Measurements from ENCODE around the gene RETREG1.

RETREG1 gene

DNA sequence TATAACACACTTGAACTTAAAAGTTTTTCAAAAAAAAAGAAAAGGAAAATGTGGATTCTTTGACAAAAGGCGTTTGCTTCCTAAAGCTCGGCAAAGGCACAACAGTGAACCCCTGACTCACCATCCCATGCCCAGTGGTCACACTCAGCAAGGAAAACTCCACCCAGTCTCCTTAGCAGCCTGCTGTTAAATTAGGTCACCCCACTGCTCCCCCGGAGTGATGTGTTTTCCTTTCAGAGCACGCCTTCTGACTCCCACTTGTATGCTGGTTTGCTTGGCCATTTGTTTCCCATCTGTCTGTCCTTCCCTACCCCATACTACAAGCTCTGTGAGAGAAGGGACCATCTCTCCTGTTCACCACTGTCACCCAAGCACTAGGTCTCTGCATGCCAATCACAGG lies 23.8 kb downstream of the RETREG1 start:
- DNase-seq, result no peak
- Histone ChIP-seq H3K36me3 (no peaks in the 10 kb centered on the region), H3K27ac (no peak overlapping the region), H3K4me3 (ENCODE audit: low read depth, low read length) (no peak overlapping the region), H3K9me3 (ENCODE audit: severe bottlenecking) (no peaks in the 10 kb centered on the region), H3K27me3 (ENCODE audit: insufficient read depth, low read depth, severe bottlenecking) (no peaks in the 10 kb centered on the region)
- TF ChIP-seq, protein P1, sequence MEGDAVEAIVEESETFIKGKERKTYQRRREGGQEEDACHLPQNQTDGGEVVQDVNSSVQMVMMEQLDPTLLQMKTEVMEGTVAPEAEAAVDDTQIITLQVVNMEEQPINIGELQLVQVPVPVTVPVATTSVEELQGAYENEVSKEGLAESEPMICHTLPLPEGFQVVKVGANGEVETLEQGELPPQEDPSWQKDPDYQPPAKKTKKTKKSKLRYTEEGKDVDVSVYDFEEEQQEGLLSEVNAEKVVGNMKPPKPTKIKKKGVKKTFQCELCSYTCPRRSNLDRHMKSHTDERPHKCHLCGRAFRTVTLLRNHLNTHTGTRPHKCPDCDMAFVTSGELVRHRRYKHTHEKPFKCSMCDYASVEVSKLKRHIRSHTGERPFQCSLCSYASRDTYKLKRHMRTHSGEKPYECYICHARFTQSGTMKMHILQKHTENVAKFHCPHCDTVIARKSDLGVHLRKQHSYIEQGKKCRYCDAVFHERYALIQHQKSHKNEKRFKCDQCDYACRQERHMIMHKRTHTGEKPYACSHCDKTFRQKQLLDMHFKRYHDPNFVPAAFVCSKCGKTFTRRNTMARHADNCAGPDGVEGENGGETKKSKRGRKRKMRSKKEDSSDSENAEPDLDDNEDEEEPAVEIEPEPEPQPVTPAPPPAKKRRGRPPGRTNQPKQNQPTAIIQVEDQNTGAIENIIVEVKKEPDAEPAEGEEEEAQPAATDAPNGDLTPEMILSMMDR (IDR thresholded peaks at IDR 0.05; ENCODE audit: low read depth, low read length), result no peak

DNA sequence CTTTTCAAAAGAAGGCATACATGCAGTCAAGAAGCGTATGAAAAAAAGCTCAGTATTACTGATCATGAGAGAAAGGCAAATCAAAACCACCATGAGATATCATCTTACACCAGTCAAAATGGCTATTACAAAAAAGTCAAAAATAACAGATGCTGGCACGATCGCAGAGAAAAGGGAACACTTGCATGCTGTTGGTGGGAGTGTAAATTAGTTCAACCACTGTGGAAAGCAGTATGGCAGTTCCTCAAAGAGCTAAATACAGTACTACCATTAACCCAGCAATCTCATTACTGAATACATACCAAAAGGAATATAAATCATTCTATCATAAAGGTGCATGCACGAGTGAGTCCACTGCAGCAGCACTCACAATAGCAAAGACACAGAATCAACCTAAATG lies 24.5 kb downstream of the RETREG1 start:
- Histone ChIP-seq H3K4me3 (ENCODE audit: low read depth, low read length) (no peak overlapping the region), H3K36me3 (no peaks in the 10 kb centered on the region), H3K9me3 (ENCODE audit: severe bottlenecking) (no peaks in the 10 kb centered on the region), H3K27me3 (ENCODE audit: insufficient read depth, low read depth, severe bottlenecking) (no peaks in the 10 kb centered on the region), H3K27ac (no peak overlapping the region)
- DNase-seq, result no peak
- TF ChIP-seq, protein P1 (IDR thresholded peaks at IDR 0.05; ENCODE audit: low read depth, low read length), result no peak

DNA sequence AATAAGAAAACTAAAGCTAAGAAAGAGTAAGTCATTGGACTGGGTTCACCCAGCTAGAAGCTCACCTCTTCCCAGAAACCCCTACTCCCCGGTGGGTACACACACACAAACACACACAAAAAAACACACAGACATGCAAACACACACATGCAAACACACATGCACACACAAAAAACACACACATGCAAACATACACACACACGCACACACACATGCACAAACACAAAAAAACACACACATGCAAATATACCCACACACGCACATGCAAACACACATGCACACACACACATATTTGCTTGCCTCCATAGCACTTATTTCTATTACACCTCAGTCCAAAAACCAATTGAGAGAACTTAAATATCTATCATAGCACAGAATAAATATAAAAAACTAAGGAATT lies 26.1 kb downstream of the RETREG1 start:
- TF ChIP-seq, protein P1 (IDR thresholded peaks at IDR 0.05; ENCODE audit: low read depth, low read length), result no peak
- no peak overlapping the region for H3K4me3 ChIP-seq (ENCODE audit: low read depth, low read length)
- H3K36me3 ChIP-seq, result no peaks in the 10 kb centered on the region

DNA sequence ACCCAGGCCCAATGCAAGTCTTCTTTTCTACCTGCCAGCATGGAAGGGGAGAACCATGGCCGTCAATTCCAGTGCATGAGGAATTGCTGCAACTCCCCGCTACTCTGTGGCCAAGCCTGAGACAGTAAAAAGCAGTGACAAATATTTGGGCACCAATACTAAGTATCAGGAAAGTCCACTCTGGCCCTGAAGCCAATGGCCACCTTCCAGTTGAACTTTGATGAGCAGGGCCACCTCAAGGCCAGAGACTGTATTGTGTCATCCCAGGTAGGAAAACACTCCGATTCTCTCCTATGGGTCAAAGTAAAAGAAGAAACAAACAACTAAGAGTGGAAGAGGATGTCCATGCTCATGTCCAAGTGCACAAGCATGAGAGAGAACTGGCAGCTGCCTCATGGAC lies 27.1 kb downstream of the RETREG1 start:
- H3K9me3 ChIP-seq (ENCODE audit: severe bottlenecking), result no peaks in the 10 kb centered on the region

More for the DNA sequence above, 26.1 kb downstream of the RETREG1 start:
- Histone ChIP-seq H3K9me3 (ENCODE audit: severe bottlenecking) (no peaks in the 10 kb centered on the region), H3K27me3 (ENCODE audit: insufficient read depth, low read depth, severe bottlenecking) (no peaks in the 10 kb centered on the region), H3K27ac (no peak overlapping the region)
- no peak for DNase-seq

DNA sequence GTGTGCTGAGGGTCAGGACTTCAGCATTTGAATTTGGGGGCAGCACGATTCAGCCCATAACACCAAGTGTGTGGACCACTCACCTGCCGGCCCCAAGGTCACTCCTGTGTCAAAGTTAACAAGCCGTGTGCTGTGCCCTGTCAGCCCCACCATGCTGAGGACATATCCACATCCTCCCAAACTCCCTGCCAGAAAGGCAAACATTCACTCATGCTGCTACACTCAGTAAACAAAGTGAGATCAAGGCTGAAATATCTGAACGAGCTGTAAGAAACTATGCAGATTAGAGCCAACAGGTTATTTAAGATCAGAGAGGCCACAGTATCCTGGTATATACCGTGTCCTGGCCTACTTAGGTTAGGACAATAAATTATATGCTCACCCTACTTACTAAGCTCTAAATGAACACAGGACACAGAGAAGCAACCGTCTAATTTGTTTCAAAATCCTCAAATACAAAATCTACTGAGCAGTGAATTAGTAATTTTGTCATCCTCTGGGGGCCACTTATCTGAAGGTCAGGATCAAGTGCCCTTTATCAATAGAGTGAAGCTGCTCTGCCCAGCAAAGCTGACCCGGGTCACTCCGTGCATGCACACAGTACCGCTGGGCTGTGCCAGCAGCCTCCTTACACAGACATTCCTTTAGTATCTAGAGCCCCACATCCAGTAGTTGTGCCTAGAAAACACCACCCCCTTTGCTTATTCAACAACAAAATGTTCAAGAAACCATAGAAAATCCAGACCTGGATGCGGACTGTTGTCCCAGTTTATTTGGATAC lies 28.2 kb downstream of the RETREG1 start:
- Histone ChIP-seq H3K9me3 (ENCODE audit: severe bottlenecking) (no peaks in the 10 kb centered on the region), H3K27ac (no peak overlapping the region), H3K4me3 (ENCODE audit: low read depth, low read length) (no peak overlapping the region), H3K36me3 (no peaks in the 10 kb centered on the region), H3K27me3 (ENCODE audit: insufficient read depth, low read depth, severe bottlenecking) (no peaks in the 10 kb centered on the region)
- DNase-seq, result no peak
- TF ChIP-seq, protein P1 (IDR thresholded peaks at IDR 0.05; ENCODE audit: low read depth, low read length), result no peak

More for the DNA sequence above, 27.1 kb downstream of the RETREG1 start:
- TF ChIP-seq, protein P1 (IDR thresholded peaks at IDR 0.05; ENCODE audit: low read depth, low read length), result no peak
- Histone ChIP-seq H3K27me3 (ENCODE audit: insufficient read depth, low read depth, severe bottlenecking) (no peaks in the 10 kb centered on the region), H3K4me3 (ENCODE audit: low read depth, low read length) (no peak overlapping the region), H3K36me3 (no peaks in the 10 kb centered on the region), H3K27ac (no peak overlapping the region)
- no peak for DNase-seq

DNA sequence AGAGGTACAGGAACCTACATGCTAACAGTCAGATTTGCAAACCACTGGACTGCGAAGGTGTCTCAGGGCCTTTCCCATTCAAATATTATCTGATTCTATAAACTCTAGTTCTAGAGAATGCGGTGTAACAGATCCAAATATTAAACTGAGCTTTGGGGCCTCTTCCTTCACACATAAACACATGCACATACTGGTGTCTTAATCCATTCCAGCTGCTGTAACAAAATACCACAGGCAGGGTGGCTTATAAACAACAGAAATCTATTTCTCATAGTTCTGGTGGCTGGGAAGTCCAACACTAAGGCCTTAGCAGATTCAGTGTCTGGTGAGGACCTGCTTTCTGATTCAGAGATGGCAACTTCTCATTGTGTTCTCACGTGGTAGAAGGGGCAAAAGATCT lies 30.2 kb downstream of the RETREG1 start:
- Histone ChIP-seq H3K9me3 (ENCODE audit: severe bottlenecking) (no peaks in the 10 kb centered on the region), H3K27ac (no peak overlapping the region), H3K4me3 (ENCODE audit: low read depth, low read length) (no peak overlapping the region), H3K36me3 (no peaks in the 10 kb centered on the region), H3K27me3 (ENCODE audit: insufficient read depth, low read depth, severe bottlenecking) (no peaks in the 10 kb centered on the region)
- TF ChIP-seq, protein P1 (IDR thresholded peaks at IDR 0.05; ENCODE audit: low read depth, low read length), result no peak
- DNase-seq, result no peak

Measured in WERI-Rb-1 (cell line).